ENCODE data around the gene ISM1.

DNA sequence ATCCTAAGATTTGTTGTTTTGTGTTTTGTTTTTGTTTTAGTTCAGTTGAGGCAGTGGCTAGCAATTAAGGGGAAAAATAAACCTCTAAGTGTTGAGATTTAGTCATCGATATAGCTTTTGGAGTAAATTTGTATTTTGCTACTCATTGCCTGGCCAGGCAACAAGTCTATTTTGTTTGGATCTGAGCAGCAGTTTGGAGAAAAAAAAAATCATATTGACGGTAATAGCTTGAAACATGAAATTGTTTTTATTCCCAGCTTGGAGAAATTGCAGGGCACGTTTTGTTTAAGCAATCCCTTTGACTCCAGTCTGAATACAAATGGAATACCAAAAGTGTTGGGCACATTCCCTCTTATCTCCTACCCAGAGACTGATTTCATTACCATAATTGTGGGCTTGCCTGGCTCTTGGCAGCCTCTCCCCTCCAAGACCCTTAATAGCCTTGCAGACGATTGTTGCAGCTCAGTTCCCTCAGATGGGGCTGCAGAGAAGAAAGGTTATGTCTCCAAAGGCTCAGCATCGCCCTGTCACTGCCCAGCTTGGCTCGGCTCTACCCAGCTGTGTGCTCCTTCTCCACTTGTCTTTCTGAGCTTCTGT lies 56.0 kb downstream of the ISM1 start:
- TF ChIP-seq CTCF (IDR thresholded peaks at IDR 0.05; ENCODE audit: low read length) (no peak), EZH2 (IDR thresholded peaks at IDR 0.05; ENCODE audit: borderline replicate concordance, low read length) (no peak)
